Right cardiac atrium (tissue), 5 donors: Measurements from ENCODE around the gene NKPD1. TPM values are rescaled to one million over a fixed set of nuclear protein-coding genes. Genes with fewer than 3 reads are reported as not detected.
A peak's percentile ranks its signal among the peaks of the same experiment; 100 is the strongest.

Experiments
- ATAC-seq, 2 donors: fragments of 200-7000 bp; cut with Tn5 transposase; one replicate each; pipeline versions ENCODE4 v1.8.0 to v1.9.1; 2020; ENCODE audit warnings: moderate library complexity in 2 of 2, mild to moderate bottlenecking in 1 of 2
- DNase-seq, 3 donors: peaks; one replicate each; pipeline ENCODE4 v3.0.0-alpha.2; 2020
- H3K27ac ChIP-seq: one replicate; pipeline ENCODE4 v1.5.1; 2013; ENCODE audit warnings: mild to moderate bottlenecking, low read length, control low read depth, moderate library complexity
- H3K27me3 ChIP-seq: one replicate; pipeline ENCODE4 v1.6.1; 2013; ENCODE audit not compliant: control insufficient read depth, insufficient read depth
- H3K4me1 ChIP-seq: one replicate; pipeline ENCODE4 v1.6.1; 2013; ENCODE audit warnings: low read length; ENCODE audit not compliant: control insufficient read depth, insufficient read depth
- H3K4me3 ChIP-seq: one replicate; pipeline ENCODE4 v1.5.1; 2013; ENCODE audit warnings: low read length, control low read depth
- H3K9me3 ChIP-seq: one replicate; pipeline ENCODE4 v1.6.1; 2013; ENCODE audit warnings: low read length; ENCODE audit not compliant: control insufficient read depth
- WGBS: extraction: QIAGEN DNeasy Blood & Tissue Kit; methylation state at CpG from one replicate; pipeline ENCODE4 v1.1.7; 2013; 5-methylcytosine and 5-hydroxymethylcytosine counted together
- intact Hi-C, 4 donors: fragments of 100-400 bp; cut with DNase I; formaldehyde crosslinking; loops; one replicate each; pipeline versions ENCODE4 v1.11.0 to v1.14.0; 2022 to 2023
- long read RNA-seq, 4 donors: library from polyadenylated mRNA; unstranded; transcript quantifications; one replicate each; pipeline ENCODE4 v2.0.0, GENCODE V29; 2020 to 2021
- polyA plus RNA-seq: library from polyadenylated mRNA; stranded (reverse); fragments of 200-250 nt; gene quantifications from one replicate; pipeline ENCODE4 v1.2.3, GENCODE V29; 2013
- total RNA-seq, 4 donors: library from RNA; stranded (reverse); fragmentation: NEBNext Ultra II Directional; extraction: Animal tissue kit (Norgen Biotek cat#: 25700); gene quantifications; one replicate each; pipeline ENCODE4 v1.2.1, GENCODE V29; 2021
- donor health status: healthy with polysubstance abuse.
- donor health status: DM: no; HTN: yes; CAD: no.
- donor health status: DM: no; HTN: no; CAD: no.
- donor health status: DM: no; HTN: yes; CAD: no; lungs with severe emphysema.
- donor health status: DM: yes; HTN: yes; CAD: no.

The NKPD1 gene, protein sequence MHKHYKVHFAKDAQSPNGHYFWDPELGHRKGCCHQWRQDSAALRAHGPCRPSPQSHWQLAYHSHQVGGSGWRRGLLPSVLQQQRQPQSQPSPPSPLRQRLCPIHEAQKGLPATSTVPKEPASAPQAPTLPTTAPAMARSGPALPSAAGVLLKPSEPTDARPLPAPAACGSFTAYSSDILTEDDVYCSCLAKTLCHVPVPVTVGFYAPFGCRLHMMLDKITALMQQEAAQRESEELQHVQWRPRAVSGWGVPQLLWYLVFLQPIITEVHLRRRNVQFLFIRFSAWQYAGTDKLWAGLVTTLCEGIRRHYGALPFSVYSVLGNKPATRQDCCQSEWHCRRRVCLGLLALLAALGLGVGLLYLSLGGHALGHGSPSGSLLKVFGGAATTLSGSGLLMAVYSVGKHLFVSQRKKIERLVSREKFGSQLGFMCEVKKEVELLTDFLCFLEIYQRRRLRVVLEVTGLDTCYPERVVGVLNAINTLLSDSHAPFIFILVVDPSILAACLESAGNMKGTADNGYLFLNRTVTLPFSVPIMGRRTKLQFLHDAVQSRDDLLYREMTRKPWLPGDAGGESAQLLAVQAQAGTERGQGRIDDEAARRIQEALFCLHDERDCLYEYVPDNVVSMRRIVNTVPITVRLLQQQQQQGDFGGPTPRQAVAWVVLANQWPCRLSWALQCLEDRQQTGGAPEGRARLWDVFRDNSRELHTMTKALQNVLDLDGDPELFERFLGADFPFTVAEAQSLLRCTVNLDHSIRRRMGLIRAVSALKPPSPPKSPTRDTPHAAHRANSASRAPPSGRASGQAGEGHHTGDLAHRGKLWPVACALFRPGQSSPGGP
- total RNA-seq (under 1 TPM in 1 of 4 donors, not detected in 3; 0.06 TPM), polyA plus RNA-seq (0.07 TPM)
- long read RNA-seq, donor 1, partial matches to known transcripts, result 0 of 1 reads
- long read RNA-seq, donor 1, other reads (novel, unspliced or antisense), result 0 of 1 reads
- long read RNA-seq, donor 2, partial matches to known transcripts, result 0 of 1 reads
- long read RNA-seq, donor 2, other reads (novel, unspliced or antisense), result 0 of 1 reads
- long read RNA-seq, donor 3, result 0 reads
- long read RNA-seq, donor 4, result 0 reads

DNA sequence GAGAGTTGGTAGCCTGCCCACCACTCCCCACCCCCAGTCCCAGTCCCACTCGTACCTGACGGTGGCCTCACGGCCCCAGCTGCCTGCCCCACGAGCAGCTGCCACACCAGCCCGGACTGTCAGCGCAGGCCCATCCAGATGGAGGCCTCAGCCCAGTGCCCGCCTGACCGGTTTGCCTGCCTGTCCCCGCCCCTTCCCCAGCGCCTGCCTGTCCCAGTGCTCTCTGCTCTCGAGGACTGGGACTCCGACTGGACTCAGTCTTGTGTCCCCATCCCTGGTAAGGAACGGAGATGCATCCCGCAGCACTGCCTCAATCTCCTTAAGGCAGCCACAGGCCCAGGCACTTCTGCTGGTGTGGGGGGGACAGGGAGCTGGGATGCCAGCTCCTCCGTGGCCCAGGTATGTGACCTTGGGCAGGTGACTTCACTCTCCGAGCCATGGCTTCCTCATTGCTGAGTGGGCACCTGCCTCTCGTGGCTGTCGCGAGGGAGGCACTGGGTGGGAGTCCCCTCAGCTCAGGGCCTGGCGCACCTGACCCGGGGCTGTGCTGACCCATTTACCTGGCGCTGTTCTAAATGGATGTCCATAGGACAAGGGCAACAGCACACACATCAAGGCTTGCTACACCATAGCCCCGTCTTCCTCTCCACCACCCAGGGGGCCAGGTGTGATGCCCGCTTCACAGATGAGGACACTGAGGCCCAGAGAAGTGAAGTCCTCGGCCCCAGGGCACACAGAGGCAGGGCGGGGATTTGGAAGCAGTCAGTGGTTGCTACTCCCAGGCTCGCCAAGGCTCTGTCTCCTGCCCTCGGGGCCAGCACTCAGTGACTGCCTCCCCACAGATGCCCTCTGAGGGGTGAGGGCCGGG, at the start of gene NKPD1:
TSS of gene NKPD1 (minus strand) at position 113 of the 868 bp plus-strand sequence. CDS start 832 bp downstream, outside the sequence.
- WGBS, result 51% methylated on average over 29 of the region's 29 CpGs
- Histone ChIP-seq H3K4me3 (no peak within 1 kb of the TSS), H3K27ac (no peak within 1 kb of the TSS), H3K9me3 (no peaks in the 10 kb centered on the region), H3K27me3 (no peaks in the 10 kb centered on the region), H3K4me1 (no peaks in the 10 kb centered on the region)
- intact Hi-C loops, result no loop called here
- ATAC-seq, result no peak
- no peak for DNase-seq

DNA sequence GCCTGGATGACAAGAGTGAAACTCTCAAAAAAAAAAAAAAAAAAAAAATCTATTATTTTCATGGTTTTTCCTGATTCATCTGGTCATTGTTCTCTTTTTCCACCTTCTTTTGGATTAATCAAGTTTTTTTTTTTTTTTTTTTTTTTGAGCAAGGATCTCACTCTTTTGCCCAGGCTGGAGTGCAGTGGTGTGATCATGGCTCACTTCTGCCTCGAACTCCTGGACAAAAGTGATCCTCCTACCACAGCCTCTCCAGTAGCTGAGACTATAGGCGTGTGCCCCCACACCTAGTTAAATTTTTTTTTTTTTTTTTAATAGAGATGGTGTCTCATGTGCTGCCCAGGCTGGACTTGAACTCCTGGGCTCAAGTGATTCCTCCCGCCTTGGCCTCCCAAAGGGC, 45.5 kb upstream of the NKPD1 start:
- intact Hi-C loops, result no loop called here
- ATAC-seq, result no peak
- no peaks in the 10 kb centered on the region for H3K4me1 ChIP-seq
- no peaks in the 10 kb centered on the region for H3K27me3 ChIP-seq
- 97% methylated on average over 3 of the region's 3 CpGs for WGBS
- H3K9me3 ChIP-seq, result no peaks in the 10 kb centered on the region
- no peak overlapping the region for H3K27ac ChIP-seq
- H3K4me3 ChIP-seq, result no peak overlapping the region
- no peak for DNase-seq

DNA sequence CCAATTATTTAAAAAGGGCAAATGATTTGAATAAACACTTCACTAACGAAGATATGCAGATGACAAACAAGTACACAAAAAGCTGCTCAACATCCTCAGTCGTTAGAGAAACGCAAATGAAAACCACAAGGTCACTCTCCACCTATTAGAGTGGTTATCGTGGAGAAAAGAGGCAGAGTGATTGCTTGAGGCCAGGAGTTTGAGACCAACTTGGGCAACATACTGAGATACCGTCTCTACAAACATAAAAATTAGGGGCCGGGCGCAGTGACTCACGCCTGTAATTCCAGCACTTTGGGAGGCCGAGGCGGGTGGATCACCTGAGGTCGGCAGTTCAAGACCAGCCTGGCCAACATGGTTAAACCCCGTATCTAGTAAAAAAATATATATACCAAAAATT, 45.0 kb upstream of the NKPD1 start:
- Histone ChIP-seq H3K27ac (no peak overlapping the region), H3K4me1 (no peaks in the 10 kb centered on the region), H3K4me3 (no peak overlapping the region), H3K9me3 (no peaks in the 10 kb centered on the region), H3K27me3 (no peaks in the 10 kb centered on the region)
- intact Hi-C loops, result no loop called here
- ATAC-seq (no peak), DNase-seq (no peak)
- WGBS, result 86% methylated on average over 12 of the region's 12 CpGs

DNA sequence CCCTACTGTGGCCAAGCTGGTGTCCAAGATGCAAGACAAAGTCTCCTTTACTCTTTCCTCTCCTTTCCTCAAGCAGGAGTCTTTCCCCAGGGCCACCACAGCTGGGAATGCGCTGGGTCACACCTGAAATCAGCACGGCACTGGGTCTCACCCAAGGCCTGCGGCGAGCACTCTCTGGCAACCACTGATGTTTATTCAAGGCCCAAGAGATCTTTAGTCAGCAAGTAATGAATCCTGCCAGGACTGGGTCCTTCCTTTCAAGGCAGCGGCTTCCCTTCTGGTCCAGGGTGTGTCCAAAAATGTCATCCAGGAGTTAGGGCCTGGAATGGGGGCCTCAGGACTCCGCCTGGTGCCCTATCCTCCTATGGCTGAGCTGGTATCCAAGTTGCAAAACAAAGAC, 41.9 kb upstream of the NKPD1 start:
- peak in 1 of 2 donors; percentile 64 for ATAC-seq
- H3K9me3 ChIP-seq, result no peaks in the 10 kb centered on the region
- intact Hi-C loops, result loop anchor here in 1 of 4 donors (5.0 kb wide), 1 partner anchor 135 kb away; no protein-coding TSS in a partner anchor
- 81% methylated on average over 6 of the region's 6 CpGs for WGBS
- DNase-seq, result no peak
- no peak overlapping the region for H3K27ac ChIP-seq
- no peaks in the 10 kb centered on the region for H3K4me1 ChIP-seq
- no peak overlapping the region for H3K4me3 ChIP-seq
- no peaks in the 10 kb centered on the region for H3K27me3 ChIP-seq

DNA sequence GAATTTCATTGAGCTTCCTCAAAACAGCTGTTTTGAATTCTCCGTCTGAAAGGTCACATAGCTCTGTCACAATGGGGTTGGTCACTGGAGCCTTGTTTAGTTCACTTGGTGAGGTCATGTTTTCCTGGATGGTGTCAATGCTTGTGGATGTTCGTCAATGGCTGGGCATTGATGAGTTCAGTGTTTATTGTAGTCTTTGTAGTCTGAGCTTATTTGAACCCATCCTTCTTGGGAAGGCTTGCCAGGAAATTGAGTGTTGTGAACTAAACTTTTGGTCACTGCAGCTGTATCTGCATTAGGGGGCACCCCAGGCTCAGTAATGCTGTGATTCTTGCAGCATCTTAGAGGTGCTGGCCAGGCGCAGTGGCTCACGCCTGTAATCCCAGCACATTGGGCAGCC, 39.8 kb upstream of the NKPD1 start:
- Histone ChIP-seq H3K27me3 (no peaks in the 10 kb centered on the region), H3K27ac (no peak overlapping the region), H3K9me3 (no peaks in the 10 kb centered on the region), H3K4me1 (no peaks in the 10 kb centered on the region), H3K4me3 (no peak overlapping the region)
- ATAC-seq (peak; percentile 79 to 87), DNase-seq (peak; percentile 47 to 66 (median 53))
- WGBS, result 38% methylated on average over 4 of the region's 4 CpGs
- intact Hi-C loops, result loop anchor here in 1 of 4 donors (5.0 kb wide), 1 partner anchor 137 kb away; no protein-coding TSS in a partner anchor

DNA sequence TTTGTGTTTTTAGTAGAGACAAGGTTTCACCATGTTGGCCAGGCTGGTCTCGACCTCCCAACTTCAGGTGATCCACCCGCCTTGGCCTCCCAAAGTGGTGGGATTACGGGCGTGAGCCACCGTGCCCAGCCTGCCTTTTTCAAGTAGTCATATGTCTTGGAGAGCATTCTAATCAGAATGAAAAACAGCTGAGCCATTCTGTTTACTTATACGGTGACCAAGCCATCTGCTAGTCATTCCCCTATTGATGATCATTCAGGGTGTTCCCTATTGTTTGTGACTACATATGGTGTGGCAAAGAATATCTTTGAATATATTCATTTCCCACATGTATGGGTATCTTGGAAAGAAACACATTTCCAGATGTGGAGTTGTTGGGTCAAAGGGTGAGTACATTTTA, 35.0 kb upstream of the NKPD1 start:
- 90% methylated on average over 6 of the region's 6 CpGs for WGBS
- no peak for DNase-seq
- H3K27me3 ChIP-seq, result no peaks in the 10 kb centered on the region
- intact Hi-C loops, result loop anchor here in 2 of 4 donors (10.0 kb wide), 1 partner anchor 49 kb away; the partner anchor contains the start of gene EXOC3L2 (in 2 of the 2)
- no peak overlapping the region for H3K4me3 ChIP-seq
- ATAC-seq, result no peak
- H3K4me1 ChIP-seq, result no peaks in the 10 kb centered on the region
- H3K27ac ChIP-seq, result no peak overlapping the region
- no peaks in the 10 kb centered on the region for H3K9me3 ChIP-seq

DNA sequence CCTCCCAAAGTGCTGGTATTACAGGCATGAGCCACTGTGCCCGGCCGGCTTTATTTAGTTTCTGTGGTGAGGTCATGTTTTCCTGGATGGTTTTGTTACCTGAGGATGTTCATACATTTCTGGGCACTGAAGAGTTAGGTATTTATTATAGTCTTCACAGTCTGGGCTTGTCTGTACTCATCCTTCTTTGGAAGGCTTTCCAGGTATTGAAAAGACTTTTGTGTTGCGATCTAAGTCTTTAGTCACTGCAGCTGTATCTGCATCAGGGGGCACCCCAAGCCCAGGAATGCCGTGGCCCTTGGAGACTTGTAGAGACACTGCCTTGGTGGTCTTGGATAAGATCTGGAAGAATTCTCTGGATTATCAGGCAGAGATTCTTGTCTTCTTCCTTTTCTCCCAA, 30.6 kb upstream of the NKPD1 start:
- H3K27me3 ChIP-seq, result no peaks in the 10 kb centered on the region
- H3K27ac ChIP-seq, result no peak overlapping the region
- peak in 1 of 3 donors; percentile 3 for DNase-seq
- no peaks in the 10 kb centered on the region for H3K4me1 ChIP-seq
- ATAC-seq, result no peak
- H3K4me3 ChIP-seq, result no peak overlapping the region
- intact Hi-C loops, result loop anchor here in 2 of 4 donors (10.0 kb wide), 1 partner anchor 53 kb away; the partner anchor contains the start of gene EXOC3L2 (in 2 of the 2)
- H3K9me3 ChIP-seq, result no peaks in the 10 kb centered on the region
- WGBS, result 91% methylated on average over 4 of the region's 4 CpGs

DNA sequence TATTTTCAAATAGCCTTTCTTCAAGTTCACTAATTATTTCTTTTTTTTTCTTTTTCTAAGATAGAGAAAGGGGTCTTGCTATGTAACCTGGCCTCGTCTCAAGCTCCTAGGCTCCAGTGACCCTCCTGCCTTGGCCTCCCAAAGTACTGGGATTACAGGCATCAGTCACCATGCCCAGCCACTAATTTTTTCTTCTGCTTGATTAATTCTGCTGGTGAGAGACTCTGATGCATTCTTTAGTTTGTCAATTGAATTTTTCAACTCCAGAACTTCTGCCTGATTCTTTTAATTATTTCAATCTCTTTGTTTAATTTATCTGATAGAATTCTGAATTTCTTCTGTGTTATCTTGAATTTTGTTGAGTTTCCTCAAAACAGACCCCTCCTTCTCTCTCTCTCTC, 29.2 kb upstream of the NKPD1 start:
- intact Hi-C loops, result loop anchor here in 2 of 4 donors (10.0 kb wide), 1 partner anchor 55 kb away; the partner anchor contains the start of gene EXOC3L2 (in 2 of the 2)
- 89% methylated on average over 1 of the region's 1 CpG for WGBS

DNA sequence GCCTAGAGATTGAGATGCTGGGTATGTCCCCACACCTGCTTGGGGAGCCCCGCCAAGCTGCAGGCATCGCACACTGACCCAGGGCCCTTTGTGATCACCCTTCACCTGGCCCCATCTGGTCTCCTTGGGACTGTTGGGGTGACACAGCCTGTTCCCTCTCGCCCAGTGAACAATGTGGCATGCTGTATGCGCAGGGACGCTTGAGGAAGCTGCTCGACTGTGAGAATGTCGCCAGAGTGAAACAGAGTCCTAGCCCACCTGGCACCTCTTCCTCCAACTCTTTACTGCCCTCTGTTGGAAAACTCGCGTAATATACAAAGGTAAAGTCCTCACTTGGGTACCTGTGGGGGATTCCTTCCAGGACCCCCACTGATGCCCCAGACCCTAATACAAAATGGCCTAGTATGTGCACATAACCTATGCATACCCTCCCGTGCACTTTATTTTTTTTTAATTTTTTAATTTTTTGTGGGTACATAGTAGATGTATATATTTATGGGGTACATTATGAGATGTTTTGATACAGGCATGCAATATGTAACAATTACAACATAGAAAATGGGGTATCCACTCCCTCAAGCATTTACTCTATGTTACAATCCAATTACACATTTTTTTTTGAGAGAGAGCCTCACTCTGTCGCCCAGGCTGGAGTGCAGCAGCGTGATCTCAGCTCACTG, 26.8 kb upstream of the NKPD1 start:
- peak in 1 of 2 donors; percentile 39 for ATAC-seq
- Histone ChIP-seq H3K4me1 (no peaks in the 10 kb centered on the region), H3K4me3 (no peak overlapping the region), H3K9me3 (no peaks in the 10 kb centered on the region), H3K27me3 (no peaks in the 10 kb centered on the region), H3K27ac (no peak overlapping the region)
- WGBS, result 39% methylated on average over 12 of the region's 12 CpGs
- DNase-seq, result no peak
- intact Hi-C loops, result no loop called here

More for the DNA sequence above, 29.2 kb upstream of the NKPD1 start:
- Histone ChIP-seq H3K27me3 (no peaks in the 10 kb centered on the region), H3K27ac (no peak overlapping the region), H3K4me3 (no peak overlapping the region), H3K4me1 (no peaks in the 10 kb centered on the region), H3K9me3 (no peaks in the 10 kb centered on the region)
- no peak for DNase-seq
- no peak for ATAC-seq
